HG02642 (cell line): ENCODE data around the gene FCHSD2.
A peak's percentile ranks its signal among the peaks of the same experiment; 100 is the strongest.
"Not testable (repeated sequence)": the region's sequence is repeated elsewhere in the genome, so short reads cannot be mapped to it uniquely, and the experiment has no call there.

Source experiments
- ATAC-seq: cut with Tn5 transposase; IDR thresholded peaks from one replicate; pipeline ENCODE4 v1.9.1; 2021; ENCODE audit warnings: mild to moderate bottlenecking; ENCODE audit not compliant: unreplicated experiment, poor library complexity

The FCHSD2 gene

GRCh38 chr11:73130181-73130580 is 11.9 kb downstream of the FCHSD2 start:
- no peak for ATAC-seq

DNA sequence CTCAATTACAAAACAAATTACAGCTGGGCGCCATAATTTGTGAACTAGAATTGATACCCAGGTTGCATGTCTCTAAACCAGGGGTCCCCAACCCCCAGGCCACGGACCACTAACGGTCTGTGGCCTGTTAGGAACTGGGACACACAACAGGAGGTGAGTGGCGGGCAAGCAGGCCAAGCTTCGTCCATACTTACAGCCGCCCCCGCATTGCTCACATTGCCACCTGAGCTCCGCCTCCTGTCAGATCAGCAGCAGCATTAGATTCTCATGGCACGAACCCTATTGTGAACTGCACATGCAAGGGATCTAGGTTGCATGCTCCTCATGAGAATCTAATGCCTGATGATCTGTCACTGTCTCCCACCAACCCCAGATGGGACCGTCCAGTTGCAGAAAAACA is 12.9 kb downstream of the FCHSD2 start:
- no peak for ATAC-seq

GRCh38 chr11:73126804-73127480 is 15.2 kb downstream of the FCHSD2 start:
- no peak for ATAC-seq

DNA sequence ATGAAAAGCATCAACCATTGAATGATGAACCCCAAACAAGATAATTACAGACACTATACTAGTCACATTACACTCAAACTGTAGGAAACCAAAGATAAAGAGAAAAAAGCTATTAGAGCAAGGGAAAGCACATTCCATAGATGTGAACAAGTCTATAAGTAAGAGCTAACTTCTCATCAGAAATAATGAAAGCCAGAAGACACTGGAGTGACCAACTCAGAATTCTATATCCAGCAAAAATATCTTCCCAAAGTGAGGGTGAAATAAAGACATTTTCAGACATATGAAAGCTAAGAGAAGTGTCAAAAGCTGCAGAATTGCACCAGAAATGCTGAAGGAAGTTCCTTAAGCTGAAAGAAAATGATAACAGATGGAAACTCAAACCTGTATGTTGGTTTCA is 17.3 kb downstream of the FCHSD2 start:
- ATAC-seq: no peak

DNA sequence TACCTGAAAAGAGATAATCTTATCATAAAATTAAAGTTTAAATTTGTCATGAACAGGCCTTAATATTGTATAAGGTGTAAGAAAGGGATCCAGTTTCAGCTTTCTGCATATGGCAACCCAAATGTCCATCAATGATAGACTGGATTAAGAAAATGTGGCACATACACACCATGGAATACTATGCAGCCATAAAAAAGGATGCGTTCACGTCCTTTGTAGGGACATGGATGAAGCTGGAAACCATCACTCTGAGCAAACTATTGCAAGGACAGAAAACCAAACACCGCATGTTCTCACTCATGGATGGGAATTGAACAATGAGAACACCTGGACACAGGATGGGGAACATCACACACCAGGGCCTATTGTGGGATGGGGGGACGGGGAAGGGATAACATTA is 18.2 kb downstream of the FCHSD2 start:
- not testable (repeated sequence) for ATAC-seq

GRCh38 chr11:73121692-73122091 is 20.4 kb downstream of the FCHSD2 start:
- no peak for ATAC-seq

DNA sequence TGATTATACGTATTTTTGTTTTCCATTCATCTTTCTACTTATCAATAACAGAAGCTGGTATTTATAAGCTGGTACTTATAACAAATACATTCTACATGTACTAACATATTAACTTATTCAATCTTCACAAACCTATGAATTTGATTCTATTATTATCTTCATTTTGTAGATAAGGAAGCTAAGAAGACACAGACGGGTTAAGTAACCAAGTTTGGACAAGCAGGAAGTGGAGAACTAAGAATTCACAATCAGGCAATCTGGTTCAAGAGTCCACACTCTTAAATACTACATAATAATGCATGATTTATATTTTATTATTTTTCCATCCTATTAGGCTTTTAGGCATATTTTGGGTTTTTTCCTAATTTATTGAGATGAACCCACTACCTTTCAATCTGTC is 25.0 kb downstream of the FCHSD2 start:
- ATAC-seq: no peak

DNA sequence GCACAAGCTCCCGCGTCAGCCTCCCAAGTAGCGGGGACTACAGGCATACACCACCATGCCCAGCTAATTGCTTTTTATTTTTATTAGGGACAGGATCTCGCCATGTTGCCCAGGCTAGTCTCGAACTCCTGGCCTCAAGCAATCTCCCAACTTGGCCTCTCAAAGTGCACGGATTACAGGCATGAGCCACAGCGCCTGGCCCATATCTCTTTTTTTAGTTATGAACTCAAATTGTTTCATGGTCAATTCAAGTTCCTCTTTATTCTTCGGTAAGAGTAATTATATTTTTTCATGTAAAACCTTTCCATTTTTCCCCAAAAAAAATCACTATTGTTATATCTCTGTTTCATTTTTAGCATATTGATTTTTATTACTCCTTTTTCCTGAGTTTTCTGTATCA is 25.5 kb downstream of the FCHSD2 start:
- ATAC-seq: no peak

DNA sequence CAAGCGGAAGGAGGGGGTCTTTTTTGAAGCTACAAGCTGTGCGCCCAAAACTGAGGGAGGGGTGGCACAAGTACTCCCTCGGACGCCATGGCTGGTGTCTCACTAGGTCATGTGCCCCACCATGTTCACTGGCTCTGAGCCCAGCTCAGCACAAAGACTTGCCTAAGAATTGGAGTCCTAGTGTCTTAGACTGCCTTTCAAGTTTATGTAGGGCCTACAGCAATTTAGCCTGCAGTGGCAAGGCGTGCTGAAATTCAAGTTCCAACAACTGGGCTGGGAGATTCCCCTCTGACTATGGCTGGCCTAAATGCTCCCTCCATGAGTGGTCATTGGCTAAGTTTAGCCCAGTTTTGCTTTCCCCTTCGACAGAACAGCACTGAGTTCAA is 27.3 kb downstream of the FCHSD2 start:
- ATAC-seq: no peak

DNA sequence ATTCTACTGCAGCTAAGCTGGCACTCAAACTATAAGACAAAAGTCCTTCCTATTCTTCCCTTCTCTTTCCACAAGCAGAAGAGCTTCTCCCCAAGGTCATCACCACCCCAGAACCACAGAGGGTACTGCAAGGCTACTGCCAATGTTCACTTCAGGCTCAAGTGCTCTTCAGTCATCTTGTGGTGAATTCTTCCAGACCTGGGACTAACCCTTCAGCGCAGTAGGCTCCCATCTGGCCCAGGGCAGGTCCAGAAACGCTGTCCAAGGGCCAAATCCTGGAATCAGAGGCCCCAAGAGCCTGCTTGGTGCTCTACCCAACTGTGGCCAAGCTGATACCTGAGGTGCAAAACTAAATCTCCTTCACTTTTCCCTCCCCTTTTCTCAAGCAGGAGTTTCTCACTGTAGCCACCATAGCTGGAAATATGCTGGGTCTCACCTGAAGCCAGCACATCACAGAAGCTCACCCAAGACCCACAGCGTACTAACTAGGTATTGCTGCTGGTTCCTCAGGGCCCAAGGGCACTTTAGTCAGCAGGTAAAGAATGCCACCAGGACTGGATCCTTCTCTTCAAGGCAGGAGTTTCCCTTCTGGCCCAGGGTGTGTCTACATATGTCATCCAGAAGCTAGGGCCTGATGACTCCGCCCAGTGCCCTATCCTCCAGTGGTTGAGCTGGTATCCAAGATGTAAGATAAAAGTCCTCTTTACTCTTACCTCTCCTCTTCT is 27.8 kb downstream of the FCHSD2 start:
- ATAC-seq: no peak

GRCh38 chr11:73113426-73113825 is 28.7 kb downstream of the FCHSD2 start:
- ATAC-seq: no peak

DNA sequence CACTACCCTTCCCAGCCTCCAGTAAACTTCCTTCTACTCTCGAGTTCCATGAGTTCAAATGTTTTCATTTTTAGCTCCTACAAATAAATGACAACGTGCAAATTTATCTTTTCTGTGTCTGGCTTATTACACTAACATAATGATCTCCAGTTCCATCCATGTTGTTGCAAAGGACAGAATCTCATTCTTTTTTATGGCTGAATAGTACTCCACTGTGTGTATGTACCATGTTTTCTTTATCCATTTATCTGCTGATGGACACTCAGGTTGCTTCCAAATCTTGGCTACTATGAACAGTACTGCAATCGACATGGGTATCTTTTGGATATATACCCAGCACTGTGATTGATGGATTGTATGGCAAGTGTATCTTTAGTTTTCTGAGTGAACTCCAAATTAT is 34.5 kb downstream of the FCHSD2 start:
- ATAC-seq: no peak

GRCh38 chr11:73106347-73106746 is 35.8 kb downstream of the FCHSD2 start:
- ATAC-seq: no peak

DNA sequence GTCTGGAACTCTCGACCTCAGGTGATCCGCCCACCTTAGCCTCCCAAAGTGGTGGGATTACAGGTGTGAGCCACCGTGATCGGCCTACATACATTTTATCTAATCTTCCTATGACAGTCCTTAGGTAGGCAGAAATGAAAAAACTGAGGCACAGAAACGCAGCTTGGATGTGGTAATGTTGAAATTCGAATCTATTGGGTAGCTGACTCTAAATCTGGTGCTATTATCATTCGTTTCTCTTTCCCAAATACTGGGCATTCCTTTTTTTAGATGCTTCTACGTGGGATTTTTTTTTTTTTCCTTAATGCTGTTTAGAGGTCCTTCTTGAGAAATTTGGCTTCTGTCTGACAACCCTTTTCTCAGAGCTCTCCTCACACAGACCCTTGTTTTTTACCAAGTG is 41.5 kb downstream of the FCHSD2 start:
- ATAC-seq: no peak

- no peak for ATAC-seq
Observed at GRCh38 chr11:73099512-73100266, 42.4 kb downstream of the FCHSD2 start.

- ATAC-seq: no peak
Observed at GRCh38 chr11:73095613-73096012, 46.5 kb downstream of the FCHSD2 start.

- ATAC-seq: no peak
Observed at GRCh38 chr11:73091521-73092305, 50.4 kb downstream of the FCHSD2 start.

- ATAC-seq: peak; percentile 59
Observed at GRCh38 chr11:73087730-73088129, 54.4 kb downstream of the FCHSD2 start.

GRCh38 chr11:73085189-73085875 is 56.8 kb downstream of the FCHSD2 start:
- no peak for ATAC-seq

DNA sequence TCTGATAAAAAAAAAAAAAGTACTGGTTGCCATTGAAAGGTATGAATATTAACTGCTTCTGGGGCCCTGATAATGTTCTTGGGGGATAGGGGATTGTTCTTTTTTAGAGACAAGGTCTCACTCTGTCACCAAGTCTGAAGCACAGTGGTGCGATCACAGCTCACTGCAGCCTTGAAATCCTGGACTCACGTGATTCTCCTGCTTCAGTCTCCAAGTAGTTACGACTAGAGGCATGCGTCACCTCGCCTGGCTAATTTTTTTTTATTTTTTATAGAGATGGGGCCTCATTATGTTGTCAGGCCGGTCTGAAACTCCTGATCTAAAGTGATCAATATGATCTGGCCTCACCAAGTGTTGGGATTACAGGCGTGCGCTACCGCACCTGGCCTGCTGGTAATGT is 63.5 kb downstream of the FCHSD2 start:
- no peak for ATAC-seq
